WTC11 (cell line): ENCODE measurements around the gene UMOD.

Experiments used
- ATF1 ChIP-seq: sonication (generic); formaldehyde crosslinking; IDR thresholded peaks from 2 replicates; pipeline ENCODE4 v1.8.1; 2023; ENCODE audit warnings: mild to moderate bottlenecking, moderate library complexity, missing genetic modification reagents
- CTCF ChIP-seq: fragments of 200-600 bp; IDR thresholded peaks from 2 replicates; pipeline ENCODE4 v1.8.0; 2022; ENCODE audit warnings: antibody characterized with exemption
- FOXK1 ChIP-seq: sonication (generic); formaldehyde crosslinking; IDR thresholded peaks from 2 replicates; pipeline ENCODE4 v1.8.0; 2022; ENCODE audit warnings: mild to moderate bottlenecking, moderate library complexity, missing genetic modification reagents
- HMGXB4 ChIP-seq: sonication (generic); formaldehyde crosslinking; IDR thresholded peaks from 2 replicates; pipeline ENCODE4 v1.8.1; 2023; ENCODE audit warnings: mild to moderate bottlenecking, moderate library complexity, missing genetic modification reagents
- IRF2 ChIP-seq: sonication (generic); formaldehyde crosslinking; IDR thresholded peaks from 2 replicates; pipeline ENCODE4 v1.8.0; 2022; ENCODE audit warnings: low read depth, missing genetic modification reagents, borderline replicate concordance
- NFYB ChIP-seq: sonication (generic); formaldehyde crosslinking; conservative IDR thresholded peaks from 2 replicates; pipeline ENCODE4 v1.8.0; 2022; ENCODE audit warnings: low read depth, missing genetic modification reagents
- PRDM15 ChIP-seq: sonication (generic); formaldehyde crosslinking; IDR thresholded peaks from 2 replicates; pipeline ENCODE4 v1.8.0; 2022; ENCODE audit warnings: missing genetic modification reagents
- SMAD4 ChIP-seq: sonication (generic); formaldehyde crosslinking; IDR thresholded peaks from 2 replicates; pipeline ENCODE4 v1.8.0; 2022; ENCODE audit warnings: mild to moderate bottlenecking, missing genetic modification reagents
- SP1 ChIP-seq: sonication (generic); formaldehyde crosslinking; conservative IDR thresholded peaks from 2 replicates; pipeline ENCODE4 v1.8.1; 2022; ENCODE audit warnings: missing genetic modification reagents
- ZNF138 ChIP-seq: sonication (generic); formaldehyde crosslinking; conservative IDR thresholded peaks from 2 replicates; pipeline ENCODE4 v1.8.1; 2022; ENCODE audit warnings: mild to moderate bottlenecking, moderate library complexity, missing genetic modification reagents
- ZNF232 ChIP-seq: sonication (generic); formaldehyde crosslinking; IDR thresholded peaks from 2 replicates; pipeline ENCODE4 v1.8.0; 2022; ENCODE audit warnings: mild to moderate bottlenecking, missing genetic modification reagents
- ZNF416 ChIP-seq: fragments of 250-450 bp; sonication (Bioruptor Pico); IDR thresholded peaks from 2 replicates; pipeline ENCODE4 v1.9.0; 2021; ENCODE audit warnings: mild to moderate bottlenecking, inconsistent platforms
- ZNF512 ChIP-seq: sonication (generic); formaldehyde crosslinking; IDR thresholded peaks from 2 replicates; pipeline ENCODE4 v1.8.1; 2022; ENCODE audit warnings: missing genetic modification reagents, borderline replicate concordance

GRCh38 chr16:20339744-20340143 is 12.8 kb downstream of the UMOD start:
- no peak for TF ChIP-seq ZNF138 (CRISPR knock-in tag)
- TF ChIP-seq CTCF, result no peak
- TF ChIP-seq IRF2 (CRISPR knock-in tag), result no peak
- no peak for TF ChIP-seq SP1 (CRISPR knock-in tag)
- TF ChIP-seq ZNF416 (CRISPR knock-in tag), result no peak
- TF ChIP-seq HMGXB4 (CRISPR knock-in tag), result no peak
- no peak for TF ChIP-seq SMAD4
- no peak for TF ChIP-seq ZNF232 (CRISPR knock-in tag)
- no peak for TF ChIP-seq ATF1 (CRISPR knock-in tag)
- no peak for TF ChIP-seq FOXK1
- TF ChIP-seq PRDM15, result no peak
- TF ChIP-seq NFYB, result no peak
- TF ChIP-seq ZNF512, result no peak
